ENCODE results near the gene HBD.

GRCh38 chr11:5246772-5247471, 12.6 kb upstream of the HBD start:
- TF ChIP-seq, protein P1, sequence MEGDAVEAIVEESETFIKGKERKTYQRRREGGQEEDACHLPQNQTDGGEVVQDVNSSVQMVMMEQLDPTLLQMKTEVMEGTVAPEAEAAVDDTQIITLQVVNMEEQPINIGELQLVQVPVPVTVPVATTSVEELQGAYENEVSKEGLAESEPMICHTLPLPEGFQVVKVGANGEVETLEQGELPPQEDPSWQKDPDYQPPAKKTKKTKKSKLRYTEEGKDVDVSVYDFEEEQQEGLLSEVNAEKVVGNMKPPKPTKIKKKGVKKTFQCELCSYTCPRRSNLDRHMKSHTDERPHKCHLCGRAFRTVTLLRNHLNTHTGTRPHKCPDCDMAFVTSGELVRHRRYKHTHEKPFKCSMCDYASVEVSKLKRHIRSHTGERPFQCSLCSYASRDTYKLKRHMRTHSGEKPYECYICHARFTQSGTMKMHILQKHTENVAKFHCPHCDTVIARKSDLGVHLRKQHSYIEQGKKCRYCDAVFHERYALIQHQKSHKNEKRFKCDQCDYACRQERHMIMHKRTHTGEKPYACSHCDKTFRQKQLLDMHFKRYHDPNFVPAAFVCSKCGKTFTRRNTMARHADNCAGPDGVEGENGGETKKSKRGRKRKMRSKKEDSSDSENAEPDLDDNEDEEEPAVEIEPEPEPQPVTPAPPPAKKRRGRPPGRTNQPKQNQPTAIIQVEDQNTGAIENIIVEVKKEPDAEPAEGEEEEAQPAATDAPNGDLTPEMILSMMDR (IDR thresholded peaks at IDR 0.05) = no peak
- TF ChIP-seq POLR2A (IDR thresholded peaks at IDR 0.05) (no peak), EP300 (IDR thresholded peaks at IDR 0.05) (no peak)

All from tibial nerve (tissue), 4 donors.